ENCODE results near the gene OR10A7.
"Not testable (repeated sequence)": the region's sequence is repeated elsewhere in the genome, so short reads cannot be mapped to it uniquely, and the experiment has no call there.

- not testable (repeated sequence) for TF ChIP-seq POLR2AphosphoS5, POLR2A (IDR thresholded peaks at IDR 0.05; ENCODE audit: low read depth, low read length)
Measured at GRCh38 chr12:55171846-55172245, 49.0 kb upstream of the OR10A7 start.

Measured in GM12892 (cell line).